Central memory CD8-positive, alpha-beta T cell (primary cell): ENCODE results near the gene AFAP1L1.

Experiments
- ATAC-seq: fragments of 150-1000 bp; cut with Tn5 transposase; replicated peaks from 2 replicates; pipeline ENCODE4 v1.10.0; 2022; ENCODE audit warnings: mild to moderate bottlenecking, moderate FRiP score, moderate number of reproducible peaks; ENCODE audit not compliant: poor library complexity, severe bottlenecking; ENCODE audit errors: extremely low read depth
- DNase-seq, 2 donors: peaks; one replicate each; pipeline ENCODE4 v3.0.0; 2021; ENCODE audit warnings: low spot score in 2 of 2
- H3K27ac Mint-ChIP-seq: one replicate; pipeline ENCODE4 v1.8.0; 2022; ENCODE audit warnings: low read depth, mild to moderate bottlenecking, moderate library complexity, mixed read lengths
- H3K27me3 Mint-ChIP-seq: one replicate; pipeline ENCODE4 v1.8.0; 2022; ENCODE audit warnings: mixed read lengths
- H3K36me3 Mint-ChIP-seq: one replicate; pipeline ENCODE4 v1.8.0; 2022; ENCODE audit warnings: mild to moderate bottlenecking, moderate library complexity, mixed read lengths; ENCODE audit not compliant: insufficient read depth
- H3K4me1 Mint-ChIP-seq: one replicate; pipeline ENCODE4 v1.8.0; 2022; ENCODE audit warnings: mixed read lengths
- H3K4me3 Mint-ChIP-seq: one replicate; pipeline ENCODE4 v1.8.0; 2022; ENCODE audit warnings: mild to moderate bottlenecking, moderate library complexity, mixed read lengths
- H3K9me3 Mint-ChIP-seq: one replicate; pipeline ENCODE4 v1.8.0; 2022; ENCODE audit warnings: mixed read lengths

Gene AFAP1L1

GRCh38 chr5:149356391-149356790, 84.7 kb downstream of the AFAP1L1 start:
- Mint-ChIP-seq H3K36me3 (peaks cover 37% of the 10 kb centered on the region), H3K4me3 (no peak overlapping the region), H3K27ac (no peak overlapping the region), H3K9me3 (no peaks in the 10 kb centered on the region), H3K27me3 (no peaks in the 10 kb centered on the region), H3K4me1 (peaks cover 33% of the 10 kb centered on the region)
- DNase-seq (no peak), ATAC-seq (no peak)

GRCh38 chr5:149357370-149358293, 86.0 kb downstream of the AFAP1L1 start, which contains the start of gene PCYOX1L:
PCYOX1L (plus strand) TSS chr5:149358046; CDS start chr5:149358069, 23 bp downstream.
- Mint-ChIP-seq H3K4me3 (peak within 1 kb of the TSS; percentile 85), H3K36me3 (peaks cover 26% of the 10 kb centered on the region), H3K4me1 (peaks cover 27% of the 10 kb centered on the region), H3K27ac (peak within 1 kb of the TSS; percentile 91), H3K27me3 (no peaks in the 10 kb centered on the region), H3K9me3 (no peaks in the 10 kb centered on the region)
- ATAC-seq, result peak; percentile 99
- peak; percentile 85 to 93 for DNase-seq

- H3K27me3 Mint-ChIP-seq, result no peaks in the 10 kb centered on the region
These were observed 86.6 kb downstream of the AFAP1L1 start for GRCh38 chr5:149358294-149358651.

GRCh38 chr5:149358868-149359495, 87.3 kb downstream of the AFAP1L1 start:
- peaks cover 27% of the 10 kb centered on the region for H3K4me1 Mint-ChIP-seq
- no peak for ATAC-seq
- peak overlapping the region; percentile 85 for H3K4me3 Mint-ChIP-seq
- no peaks in the 10 kb centered on the region for H3K9me3 Mint-ChIP-seq
- H3K36me3 Mint-ChIP-seq, result peaks cover 18% of the 10 kb centered on the region
- H3K27ac Mint-ChIP-seq, result no peak overlapping the region
- no peak for DNase-seq
- no peaks in the 10 kb centered on the region for H3K27me3 Mint-ChIP-seq

More at GRCh38 chr5:149358294-149358651, 86.6 kb downstream of the AFAP1L1 start:
- Mint-ChIP-seq H3K27ac (peak overlapping the region; percentile 91), H3K9me3 (no peaks in the 10 kb centered on the region), H3K4me1 (peaks cover 27% of the 10 kb centered on the region), H3K36me3 (peaks cover 23% of the 10 kb centered on the region), H3K4me3 (peak overlapping the region; percentile 85)
- peak in 1 of 2 donors; percentile 18 for DNase-seq
- peak; percentile 46 for ATAC-seq

- H3K27ac Mint-ChIP-seq, result peak overlapping the region; percentile 30
- peak overlapping the region; percentile 43 for H3K4me3 Mint-ChIP-seq
- ATAC-seq (no peak), DNase-seq (no peak)
- H3K27me3 Mint-ChIP-seq, result no peaks in the 10 kb centered on the region
- H3K36me3 Mint-ChIP-seq, result peaks cover 19% of the 10 kb centered on the region
- no peaks in the 10 kb centered on the region for H3K9me3 Mint-ChIP-seq
- H3K4me1 Mint-ChIP-seq, result peaks cover 27% of the 10 kb centered on the region
These were observed 88.6 kb downstream of the AFAP1L1 start for GRCh38 chr5:149360272-149360671.

- no peak for ATAC-seq
- Mint-ChIP-seq H3K4me1 (peaks cover 27% of the 10 kb centered on the region), H3K36me3 (peaks cover 16% of the 10 kb centered on the region), H3K4me3 (no peak overlapping the region), H3K9me3 (no peaks in the 10 kb centered on the region), H3K27ac (peak overlapping the region; percentile 52), H3K27me3 (no peaks in the 10 kb centered on the region)
- DNase-seq, result no peak
These were observed 90.9 kb downstream of the AFAP1L1 start for GRCh38 chr5:149362541-149362940.

- Mint-ChIP-seq H3K27ac (no peak overlapping the region), H3K9me3 (no peaks in the 10 kb centered on the region), H3K4me3 (no peak overlapping the region), H3K4me1 (peaks cover 22% of the 10 kb centered on the region), H3K27me3 (no peaks in the 10 kb centered on the region), H3K36me3 (peaks cover 11% of the 10 kb centered on the region)
- DNase-seq (no peak), ATAC-seq (no peak)
These were observed 91.7 kb downstream of the AFAP1L1 start for GRCh38 chr5:149363358-149363757.

- H3K4me1 Mint-ChIP-seq, result peaks cover 17% of the 10 kb centered on the region
These were observed 92.3 kb downstream of the AFAP1L1 start for GRCh38 chr5:149363936-149364335.

GRCh38 chr5:149364719-149365118, 93.1 kb downstream of the AFAP1L1 start:
- peaks cover 14% of the 10 kb centered on the region for H3K4me1 Mint-ChIP-seq
- H3K27ac Mint-ChIP-seq, result no peak overlapping the region
- no peaks in the 10 kb centered on the region for H3K9me3 Mint-ChIP-seq
- no peaks in the 10 kb centered on the region for H3K27me3 Mint-ChIP-seq
- ATAC-seq (no peak), DNase-seq (no peak)
- H3K36me3 Mint-ChIP-seq, result peaks cover 10% of the 10 kb centered on the region
- no peak overlapping the region for H3K4me3 Mint-ChIP-seq

More at GRCh38 chr5:149363936-149364335, 92.3 kb downstream of the AFAP1L1 start:
- H3K36me3 Mint-ChIP-seq, result peaks cover 11% of the 10 kb centered on the region
- DNase-seq (no peak), ATAC-seq (no peak)
- H3K9me3 Mint-ChIP-seq, result no peaks in the 10 kb centered on the region
- no peak overlapping the region for H3K4me3 Mint-ChIP-seq
- no peak overlapping the region for H3K27ac Mint-ChIP-seq
- no peaks in the 10 kb centered on the region for H3K27me3 Mint-ChIP-seq

- Mint-ChIP-seq H3K36me3 (peaks cover 10% of the 10 kb centered on the region), H3K4me1 (peaks cover 7% of the 10 kb centered on the region), H3K4me3 (no peak overlapping the region), H3K27ac (no peak overlapping the region), H3K9me3 (no peaks in the 10 kb centered on the region), H3K27me3 (no peaks in the 10 kb centered on the region)
- DNase-seq (no peak), ATAC-seq (no peak)
These were observed 93.8 kb downstream of the AFAP1L1 start for GRCh38 chr5:149365418-149365817.

- ATAC-seq (no peak), DNase-seq (no peak)
- Mint-ChIP-seq H3K27me3 (no peaks in the 10 kb centered on the region), H3K4me1 (peaks cover 3% of the 10 kb centered on the region), H3K27ac (no peak overlapping the region), H3K9me3 (no peaks in the 10 kb centered on the region), H3K4me3 (no peak overlapping the region), H3K36me3 (peaks cover 10% of the 10 kb centered on the region)
These were observed 94.6 kb downstream of the AFAP1L1 start for GRCh38 chr5:149366169-149366729.

GRCh38 chr5:149367249-149367971, 95.8 kb downstream of the AFAP1L1 start:
- Mint-ChIP-seq H3K9me3 (no peaks in the 10 kb centered on the region), H3K27me3 (no peaks in the 10 kb centered on the region), H3K27ac (no peak overlapping the region), H3K4me1 (peaks cover 8% of the 10 kb centered on the region), H3K4me3 (no peak overlapping the region), H3K36me3 (peaks cover 10% of the 10 kb centered on the region)
- peak; percentile 62 for ATAC-seq
- DNase-seq, result peak in 1 of 2 donors; percentile 41
